ENCODE results near the gene SLCO2B1.

Gene SLCO2B1

DNA sequence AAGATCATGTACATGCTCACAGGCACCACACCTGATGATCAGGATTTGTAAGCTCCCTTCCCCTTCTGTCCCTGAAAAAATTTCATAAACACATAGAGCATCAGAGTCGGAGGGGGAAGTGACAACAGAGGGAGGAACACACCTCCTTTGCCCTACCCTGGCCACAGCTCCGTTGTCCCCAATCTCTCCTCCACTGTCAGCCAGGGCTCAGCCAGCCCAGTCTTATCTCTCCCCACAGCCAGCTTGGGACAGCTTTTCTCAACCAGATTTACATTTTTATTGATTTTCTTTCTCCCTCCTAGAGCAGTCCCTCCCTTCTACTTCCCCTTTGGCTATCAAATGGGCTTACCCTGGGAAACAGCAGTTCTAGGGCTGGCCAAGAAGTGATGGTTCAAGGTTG, 57.5 kb downstream of the SLCO2B1 start:
- H3K27me3 ChIP-seq (ENCODE audit: low read depth, low read length): no peaks in the 10 kb centered on the region
- no peaks in the 10 kb centered on the region for H3K9me3 ChIP-seq (ENCODE audit: control insufficient read depth in 1 of 2, low read length in 2 of 2)
- H3K4me1 ChIP-seq (ENCODE audit: control insufficient read depth in 1 of 2, insufficient read depth in 2 of 2, low read length in 2 of 2): no peaks in the 10 kb centered on the region

DNA sequence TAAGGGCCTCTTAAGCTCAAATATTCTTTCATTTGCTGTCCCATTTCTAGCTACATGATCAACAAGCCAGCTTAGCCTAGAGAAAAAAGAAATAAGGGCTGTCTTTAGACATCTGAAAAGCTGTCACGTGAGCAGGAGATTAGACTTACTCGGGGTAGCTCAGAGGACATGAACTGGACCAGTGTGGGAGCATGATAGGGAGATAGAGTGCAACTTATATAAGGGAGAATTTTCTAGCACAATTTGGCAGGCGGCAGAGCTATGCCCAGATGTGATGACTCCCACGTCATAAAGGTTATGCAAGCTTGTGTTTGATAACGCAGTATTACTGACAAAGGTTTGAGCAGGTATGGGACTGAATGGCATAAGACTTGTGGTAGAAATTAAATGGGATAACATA, 61.5 kb downstream of the SLCO2B1 start:
- no peak overlapping the region for H3K4me3 ChIP-seq (ENCODE audit: low read depth in 1 of 2, low read length in 2 of 2)

More for the DNA sequence above, 57.5 kb downstream of the SLCO2B1 start:
- Histone ChIP-seq H3K4me3 (ENCODE audit: low read depth in 1 of 2, low read length in 2 of 2) (no peak overlapping the region), H3K36me3 (ENCODE audit: control insufficient read depth in 1 of 2, insufficient read depth in 2 of 2, low read length in 2 of 2) (no peaks in the 10 kb centered on the region), H3K27ac (ENCODE audit: low read length) (no peak overlapping the region)

DNA sequence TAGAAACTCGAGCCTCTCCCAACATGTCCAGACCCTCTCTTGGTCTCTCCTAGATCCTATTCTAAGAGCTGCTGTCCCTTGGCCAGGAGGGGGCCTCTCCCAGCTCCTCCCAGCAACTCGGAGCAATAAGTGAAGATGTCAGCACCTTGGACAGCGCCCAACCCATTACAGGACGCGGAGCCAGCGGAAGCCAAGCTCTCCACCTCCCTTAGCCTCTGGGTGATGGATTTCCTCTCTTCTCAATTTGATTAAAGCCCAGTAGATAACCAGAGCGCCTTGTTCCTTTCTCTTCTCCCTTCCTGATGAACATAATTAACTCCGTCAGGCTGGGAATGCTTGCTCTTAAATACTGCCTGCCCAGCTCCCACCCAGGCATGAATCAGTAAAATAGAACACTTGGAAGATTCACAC, 63.5 kb downstream of the SLCO2B1 start:
- no peak overlapping the region for H3K27ac ChIP-seq (ENCODE audit: low read length)
- H3K27me3 ChIP-seq (ENCODE audit: low read depth, low read length): no peaks in the 10 kb centered on the region
- no peaks in the 10 kb centered on the region for H3K9me3 ChIP-seq (ENCODE audit: control insufficient read depth in 1 of 2, low read length in 2 of 2)
- H3K4me3 ChIP-seq (ENCODE audit: low read depth in 1 of 2, low read length in 2 of 2): no peak overlapping the region
- no peaks in the 10 kb centered on the region for H3K36me3 ChIP-seq (ENCODE audit: control insufficient read depth in 1 of 2, insufficient read depth in 2 of 2, low read length in 2 of 2)
- no peaks in the 10 kb centered on the region for H3K4me1 ChIP-seq (ENCODE audit: control insufficient read depth in 1 of 2, insufficient read depth in 2 of 2, low read length in 2 of 2)

More for the DNA sequence above, 61.5 kb downstream of the SLCO2B1 start:
- no peaks in the 10 kb centered on the region for H3K27me3 ChIP-seq (ENCODE audit: low read depth, low read length)
- no peaks in the 10 kb centered on the region for H3K4me1 ChIP-seq (ENCODE audit: control insufficient read depth in 1 of 2, insufficient read depth in 2 of 2, low read length in 2 of 2)
- H3K27ac ChIP-seq (ENCODE audit: low read length): no peak overlapping the region
- H3K36me3 ChIP-seq (ENCODE audit: control insufficient read depth in 1 of 2, insufficient read depth in 2 of 2, low read length in 2 of 2): no peaks in the 10 kb centered on the region
- no peaks in the 10 kb centered on the region for H3K9me3 ChIP-seq (ENCODE audit: control insufficient read depth in 1 of 2, low read length in 2 of 2)

DNA sequence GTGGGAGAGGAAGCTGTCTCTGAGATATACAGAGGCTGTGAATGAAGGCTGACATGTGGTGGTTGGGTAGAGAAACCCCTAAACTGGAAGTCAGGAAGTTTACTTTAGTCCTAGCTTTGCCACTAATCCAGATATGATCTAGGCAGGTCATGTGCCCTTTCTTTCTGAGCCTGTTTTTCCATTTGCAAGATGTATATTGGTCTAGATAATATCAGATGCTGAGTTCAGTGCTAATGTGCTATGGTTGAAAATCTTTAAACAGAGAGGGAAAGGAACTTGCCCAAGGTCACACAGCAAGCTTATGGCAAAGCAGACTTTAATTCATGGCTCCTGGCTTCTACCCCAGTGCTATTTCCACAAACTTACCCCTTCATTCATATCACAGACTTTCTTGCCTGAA, 63.9 kb downstream of the SLCO2B1 start:
- Histone ChIP-seq H3K4me1 (ENCODE audit: control insufficient read depth in 1 of 2, insufficient read depth in 2 of 2, low read length in 2 of 2) (no peaks in the 10 kb centered on the region), H3K4me3 (ENCODE audit: low read depth in 1 of 2, low read length in 2 of 2) (no peak overlapping the region), H3K27me3 (ENCODE audit: low read depth, low read length) (no peaks in the 10 kb centered on the region), H3K9me3 (ENCODE audit: control insufficient read depth in 1 of 2, low read length in 2 of 2) (no peaks in the 10 kb centered on the region), H3K27ac (ENCODE audit: low read length) (no peak overlapping the region), H3K36me3 (ENCODE audit: control insufficient read depth in 1 of 2, insufficient read depth in 2 of 2, low read length in 2 of 2) (no peaks in the 10 kb centered on the region)

DNA sequence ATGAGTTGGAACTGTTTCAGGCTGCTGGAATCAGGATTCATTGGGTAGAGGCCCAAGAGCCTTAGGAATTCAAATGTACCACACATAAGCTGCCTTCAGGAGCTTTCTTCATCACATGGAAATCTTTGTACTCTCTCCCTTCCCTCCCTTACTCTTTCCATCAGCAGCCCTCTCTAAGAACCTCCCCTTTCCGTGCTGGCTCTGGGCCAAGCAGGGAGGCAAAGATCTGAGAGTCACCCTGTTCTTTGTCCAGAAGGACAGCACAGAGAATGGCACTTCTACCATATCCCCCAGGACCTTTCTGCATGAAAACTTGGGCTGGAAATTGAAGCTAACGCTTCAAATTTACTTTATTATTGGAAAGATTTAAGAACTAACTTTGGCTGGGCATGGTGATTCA, 69.0 kb downstream of the SLCO2B1 start:
- Histone ChIP-seq H3K36me3 (ENCODE audit: control insufficient read depth in 1 of 2, insufficient read depth in 2 of 2, low read length in 2 of 2) (no peaks in the 10 kb centered on the region), H3K4me1 (ENCODE audit: control insufficient read depth in 1 of 2, insufficient read depth in 2 of 2, low read length in 2 of 2) (no peaks in the 10 kb centered on the region), H3K27me3 (ENCODE audit: low read depth, low read length) (no peaks in the 10 kb centered on the region)

DNA sequence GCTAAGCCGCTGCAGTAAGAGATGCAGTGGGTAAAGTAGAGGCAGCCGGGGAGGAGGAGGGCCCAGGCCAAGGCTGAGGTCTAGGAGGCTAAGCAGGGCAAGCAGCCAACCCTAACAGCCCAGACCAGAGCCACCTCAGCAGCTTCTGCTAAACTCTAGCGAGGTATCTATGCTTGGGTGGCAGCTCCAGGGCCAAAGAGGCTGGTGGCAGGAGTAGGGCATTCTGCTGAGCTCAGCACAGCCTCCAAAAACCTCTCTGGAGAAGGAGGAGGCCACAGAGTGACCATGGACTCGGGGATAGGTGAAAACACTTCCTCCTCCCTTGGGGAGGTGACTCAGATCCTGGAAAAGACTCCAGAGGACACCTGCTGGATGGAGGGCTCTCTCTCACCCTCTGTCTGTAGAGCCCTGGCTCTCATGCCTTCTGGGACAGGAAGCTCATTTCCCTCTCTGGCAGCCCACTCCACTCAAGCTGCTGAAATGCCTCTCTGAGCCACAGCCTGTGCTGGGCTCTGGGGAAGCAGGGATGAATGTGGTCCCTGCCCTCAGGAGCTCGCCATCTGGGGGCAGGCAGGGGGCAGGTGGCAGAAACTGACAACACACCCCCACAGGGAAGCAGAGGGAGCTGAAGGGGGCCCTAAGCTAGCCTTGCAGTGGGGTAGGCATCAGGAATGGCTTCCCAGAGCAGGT, 73.2 kb downstream of the SLCO2B1 start:
- H3K4me3 ChIP-seq (ENCODE audit: low read depth in 1 of 2, low read length in 2 of 2): no peak overlapping the region
- no peaks in the 10 kb centered on the region for H3K9me3 ChIP-seq (ENCODE audit: control insufficient read depth in 1 of 2, low read length in 2 of 2)
- no peaks in the 10 kb centered on the region for H3K27me3 ChIP-seq (ENCODE audit: low read depth, low read length)
- no peak overlapping the region for H3K27ac ChIP-seq (ENCODE audit: low read length)
- H3K36me3 ChIP-seq (ENCODE audit: control insufficient read depth in 1 of 2, insufficient read depth in 2 of 2, low read length in 2 of 2): no peaks in the 10 kb centered on the region
- H3K4me1 ChIP-seq (ENCODE audit: control insufficient read depth in 1 of 2, insufficient read depth in 2 of 2, low read length in 2 of 2): no peaks in the 10 kb centered on the region

More for the DNA sequence above, 69.0 kb downstream of the SLCO2B1 start:
- Histone ChIP-seq H3K27ac (ENCODE audit: low read length) (no peak overlapping the region), H3K9me3 (ENCODE audit: control insufficient read depth in 1 of 2, low read length in 2 of 2) (no peaks in the 10 kb centered on the region), H3K4me3 (ENCODE audit: low read depth in 1 of 2, low read length in 2 of 2) (no peak overlapping the region)

DNA sequence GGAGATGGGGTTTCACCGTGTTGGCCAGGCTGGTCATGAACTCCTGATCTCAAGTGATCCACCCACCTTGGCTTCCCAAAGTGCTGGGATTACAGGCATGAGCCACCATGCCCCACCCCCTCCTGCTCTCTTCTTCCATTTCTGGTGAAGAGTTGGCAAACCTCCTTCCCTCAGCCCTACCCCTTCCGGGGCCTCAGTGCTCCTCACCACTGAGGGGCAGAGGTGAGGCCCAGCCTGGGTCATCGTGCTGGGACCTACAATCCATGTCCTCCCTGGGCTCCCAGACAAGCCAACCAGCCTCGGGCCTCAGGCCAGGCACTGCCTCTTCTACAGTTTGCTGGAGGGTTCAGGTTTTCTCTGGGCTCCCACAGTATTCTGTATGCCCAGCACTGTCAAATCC, 74.9 kb downstream of the SLCO2B1 start:
- H3K4me1 ChIP-seq (ENCODE audit: control insufficient read depth in 1 of 2, insufficient read depth in 2 of 2, low read length in 2 of 2): no peaks in the 10 kb centered on the region
- H3K9me3 ChIP-seq (ENCODE audit: control insufficient read depth in 1 of 2, low read length in 2 of 2): no peaks in the 10 kb centered on the region
- no peaks in the 10 kb centered on the region for H3K27me3 ChIP-seq (ENCODE audit: low read depth, low read length)
- H3K36me3 ChIP-seq (ENCODE audit: control insufficient read depth in 1 of 2, insufficient read depth in 2 of 2, low read length in 2 of 2): no peaks in the 10 kb centered on the region
- no peak overlapping the region for H3K27ac ChIP-seq (ENCODE audit: low read length)
- H3K4me3 ChIP-seq (ENCODE audit: low read depth in 1 of 2, low read length in 2 of 2): no peak overlapping the region

DNA sequence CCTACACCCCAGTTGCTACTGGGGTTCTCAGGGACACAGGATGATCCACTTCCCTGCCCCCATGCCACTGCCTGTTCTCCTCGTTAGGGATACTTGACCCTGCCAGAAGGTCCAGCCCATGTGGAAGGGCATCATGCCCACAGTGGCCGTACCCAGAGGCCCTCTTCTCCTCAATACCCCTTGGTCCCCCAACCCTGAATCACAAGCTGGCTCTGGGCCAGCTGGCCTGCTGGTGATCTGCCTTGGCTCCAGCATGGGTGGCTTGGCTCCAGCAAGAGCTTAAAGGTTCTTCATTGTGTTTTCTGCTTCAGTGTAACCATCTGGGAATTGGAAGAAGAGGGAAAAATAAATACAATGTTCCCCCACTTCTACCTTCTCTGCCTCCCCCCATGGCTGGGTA, 78.6 kb downstream of the SLCO2B1 start:
- Histone ChIP-seq H3K4me3 (ENCODE audit: low read depth in 1 of 2, low read length in 2 of 2) (no peak overlapping the region), H3K9me3 (ENCODE audit: control insufficient read depth in 1 of 2, low read length in 2 of 2) (no peaks in the 10 kb centered on the region), H3K27ac (ENCODE audit: low read length) (no peak overlapping the region), H3K27me3 (ENCODE audit: low read depth, low read length) (no peaks in the 10 kb centered on the region), H3K4me1 (ENCODE audit: control insufficient read depth in 1 of 2, insufficient read depth in 2 of 2, low read length in 2 of 2) (no peaks in the 10 kb centered on the region), H3K36me3 (ENCODE audit: control insufficient read depth in 1 of 2, insufficient read depth in 2 of 2, low read length in 2 of 2) (no peaks in the 10 kb centered on the region)

DNA sequence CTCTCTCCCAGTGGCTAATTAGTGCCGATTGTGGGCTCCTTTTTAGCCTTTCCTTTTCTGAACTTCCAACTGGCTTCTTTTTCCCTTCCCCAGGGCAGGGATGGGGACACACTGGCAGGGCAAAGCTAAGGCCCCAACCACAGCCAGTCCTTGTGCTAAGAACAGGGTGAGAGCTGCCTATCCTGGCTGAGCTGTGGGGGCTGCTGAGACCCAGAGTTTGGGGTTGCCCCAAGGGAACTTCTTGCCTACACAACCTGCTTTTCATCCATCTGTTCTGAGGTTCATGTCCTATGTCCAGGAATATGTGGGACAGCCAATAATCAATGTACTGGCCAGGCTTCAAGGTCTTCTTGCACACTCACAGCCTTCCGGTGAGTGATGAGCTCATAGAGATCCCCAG, 79.7 kb downstream of the SLCO2B1 start:
- Histone ChIP-seq H3K27me3 (ENCODE audit: low read depth, low read length) (no peaks in the 10 kb centered on the region), H3K27ac (ENCODE audit: low read length) (no peak overlapping the region), H3K4me1 (ENCODE audit: control insufficient read depth in 1 of 2, insufficient read depth in 2 of 2, low read length in 2 of 2) (no peaks in the 10 kb centered on the region), H3K9me3 (ENCODE audit: control insufficient read depth in 1 of 2, low read length in 2 of 2) (no peaks in the 10 kb centered on the region), H3K4me3 (ENCODE audit: low read depth in 1 of 2, low read length in 2 of 2) (no peak overlapping the region), H3K36me3 (ENCODE audit: control insufficient read depth in 1 of 2, insufficient read depth in 2 of 2, low read length in 2 of 2) (no peaks in the 10 kb centered on the region)

DNA sequence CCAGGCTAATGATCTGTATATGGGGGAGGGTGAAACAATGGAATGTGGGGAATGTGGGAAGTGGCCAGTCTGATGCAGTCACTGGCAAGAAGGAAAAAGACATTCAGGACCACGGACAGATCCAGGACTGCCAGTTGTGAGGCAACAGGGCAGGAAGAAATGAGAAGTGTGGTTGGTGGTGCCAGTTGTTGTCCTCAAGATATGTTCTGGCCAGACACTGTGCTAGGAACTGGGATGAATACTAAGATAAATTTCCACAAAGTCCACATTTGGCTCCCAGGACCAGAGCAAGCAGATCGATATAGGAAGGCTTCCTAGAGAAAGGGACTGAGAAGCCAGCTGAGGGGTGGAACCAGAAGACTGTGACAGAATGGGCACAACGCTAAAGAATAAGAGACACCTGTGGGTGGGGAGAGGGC, 82.9 kb downstream of the SLCO2B1 start:
- Histone ChIP-seq H3K36me3 (ENCODE audit: control insufficient read depth in 1 of 2, insufficient read depth in 2 of 2, low read length in 2 of 2) (no peaks in the 10 kb centered on the region), H3K9me3 (ENCODE audit: control insufficient read depth in 1 of 2, low read length in 2 of 2) (no peaks in the 10 kb centered on the region), H3K4me3 (ENCODE audit: low read depth in 1 of 2, low read length in 2 of 2) (no peak overlapping the region), H3K4me1 (ENCODE audit: control insufficient read depth in 1 of 2, insufficient read depth in 2 of 2, low read length in 2 of 2) (no peaks in the 10 kb centered on the region), H3K27me3 (ENCODE audit: low read depth, low read length) (no peaks in the 10 kb centered on the region), H3K27ac (ENCODE audit: low read length) (no peak overlapping the region)

DNA sequence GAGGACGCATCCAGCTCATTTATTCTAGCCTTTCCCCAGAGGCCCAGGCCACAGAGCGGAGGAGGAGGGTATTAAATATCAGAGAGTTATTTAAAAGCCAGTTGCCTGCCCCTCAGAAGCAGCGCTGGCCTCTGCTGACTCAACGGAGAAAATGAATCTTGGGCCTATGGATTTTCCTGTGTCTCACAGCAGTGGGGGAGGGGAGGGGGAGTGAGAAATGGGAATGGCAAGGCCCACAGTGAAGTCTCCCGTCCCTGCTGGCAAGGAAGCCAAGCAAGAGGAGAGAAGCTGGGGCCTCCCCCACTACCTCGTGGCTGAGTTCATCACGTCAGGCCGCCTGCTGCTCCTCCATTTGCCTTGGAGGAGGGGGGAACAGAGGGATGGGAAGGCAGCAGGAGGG, 85.2 kb downstream of the SLCO2B1 start:
- Histone ChIP-seq H3K27ac (ENCODE audit: low read length) (no peak overlapping the region), H3K9me3 (ENCODE audit: control insufficient read depth in 1 of 2, low read length in 2 of 2) (no peaks in the 10 kb centered on the region), H3K27me3 (ENCODE audit: low read depth, low read length) (peaks cover 14% of the 10 kb centered on the region), H3K4me3 (ENCODE audit: low read depth in 1 of 2, low read length in 2 of 2) (no peak overlapping the region), H3K36me3 (ENCODE audit: control insufficient read depth in 1 of 2, insufficient read depth in 2 of 2, low read length in 2 of 2) (no peaks in the 10 kb centered on the region), H3K4me1 (ENCODE audit: control insufficient read depth in 1 of 2, insufficient read depth in 2 of 2, low read length in 2 of 2) (peaks cover 0 to 9% of the 10 kb centered on the region in 2 donors)

DNA sequence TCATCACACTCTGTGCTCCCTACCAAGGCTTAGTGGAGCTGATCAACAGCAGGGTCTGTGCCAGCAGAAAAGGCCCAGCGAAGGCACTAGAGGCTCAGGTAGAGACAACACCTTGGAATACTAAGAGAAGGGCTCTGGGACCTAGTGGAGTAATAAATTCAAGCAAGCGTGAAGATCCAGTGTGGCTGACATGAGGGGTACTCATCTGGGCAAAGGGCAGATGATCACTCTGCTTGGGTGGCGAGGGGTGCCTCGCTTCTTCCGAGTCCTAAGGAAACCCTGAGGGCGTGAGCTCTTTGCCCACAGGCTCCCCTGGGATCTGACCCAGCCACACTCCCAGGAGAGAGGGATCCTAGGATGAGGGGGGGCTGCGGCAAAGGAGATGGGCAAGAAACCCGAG, 86.1 kb downstream of the SLCO2B1 start:
- Histone ChIP-seq H3K4me3 (ENCODE audit: low read depth in 1 of 2, low read length in 2 of 2) (no peak overlapping the region), H3K9me3 (ENCODE audit: control insufficient read depth in 1 of 2, low read length in 2 of 2) (no peaks in the 10 kb centered on the region), H3K27me3 (ENCODE audit: low read depth, low read length) (peaks cover 14% of the 10 kb centered on the region), H3K4me1 (ENCODE audit: control insufficient read depth in 1 of 2, insufficient read depth in 2 of 2, low read length in 2 of 2) (peaks cover 0 to 9% of the 10 kb centered on the region in 2 donors), H3K27ac (ENCODE audit: low read length) (no peak overlapping the region), H3K36me3 (ENCODE audit: control insufficient read depth in 1 of 2, insufficient read depth in 2 of 2, low read length in 2 of 2) (no peaks in the 10 kb centered on the region)

Measured in muscle layer of duodenum (tissue), 2 donors.